HG03095 (cell line): ENCODE data around the gene ESRRB.

Experiments
- ATAC-seq: cut with Tn5 transposase; IDR thresholded peaks from one replicate; pipeline ENCODE4 v1.9.1; 2021; ENCODE audit warnings: moderate library complexity; ENCODE audit not compliant: unreplicated experiment

ESRRB gene

GRCh38 chr14:76491172-76491930, 115.4 kb downstream of the ESRRB start:
- ATAC-seq = no peak

- ATAC-seq = no peak
These were observed 120.0 kb downstream of the ESRRB start for GRCh38 chr14:76495983-76496382.

- ATAC-seq = no peak
These were observed 120.7 kb downstream of the ESRRB start for GRCh38 chr14:76496595-76496994.

GRCh38 chr14:76497550-76498462, 121.9 kb downstream of the ESRRB start:
- ATAC-seq = no peak

- no peak for ATAC-seq
These were observed 122.6 kb downstream of the ESRRB start for GRCh38 chr14:76498463-76498935.

GRCh38 chr14:76498976-76499375, 123.0 kb downstream of the ESRRB start:
- no peak for ATAC-seq

DNA sequence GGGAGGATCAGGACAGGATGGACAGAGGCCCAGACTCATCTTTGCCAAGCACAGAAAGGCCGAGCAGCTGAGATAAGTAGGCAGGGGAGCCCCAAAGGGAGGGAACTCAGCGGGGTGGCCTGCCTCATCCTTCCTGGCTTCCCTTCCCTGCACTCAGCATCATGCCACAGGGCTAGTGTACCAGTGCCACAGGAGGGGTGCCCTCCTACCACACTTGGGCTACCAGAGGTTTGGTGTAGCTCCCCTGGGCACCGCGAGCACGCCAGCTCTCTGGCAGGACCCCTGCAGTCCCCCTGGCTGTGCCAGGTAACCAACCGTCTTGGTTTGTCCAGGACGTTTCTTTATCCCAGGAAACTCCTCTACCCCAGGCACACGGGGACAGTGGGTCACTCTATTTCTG, 123.5 kb downstream of the ESRRB start:
- ATAC-seq = no peak

- no peak for ATAC-seq
These were observed 124.1 kb downstream of the ESRRB start for GRCh38 chr14:76500011-76500410.

GRCh38 chr14:76500480-76500879, 124.5 kb downstream of the ESRRB start:
- no peak for ATAC-seq

DNA sequence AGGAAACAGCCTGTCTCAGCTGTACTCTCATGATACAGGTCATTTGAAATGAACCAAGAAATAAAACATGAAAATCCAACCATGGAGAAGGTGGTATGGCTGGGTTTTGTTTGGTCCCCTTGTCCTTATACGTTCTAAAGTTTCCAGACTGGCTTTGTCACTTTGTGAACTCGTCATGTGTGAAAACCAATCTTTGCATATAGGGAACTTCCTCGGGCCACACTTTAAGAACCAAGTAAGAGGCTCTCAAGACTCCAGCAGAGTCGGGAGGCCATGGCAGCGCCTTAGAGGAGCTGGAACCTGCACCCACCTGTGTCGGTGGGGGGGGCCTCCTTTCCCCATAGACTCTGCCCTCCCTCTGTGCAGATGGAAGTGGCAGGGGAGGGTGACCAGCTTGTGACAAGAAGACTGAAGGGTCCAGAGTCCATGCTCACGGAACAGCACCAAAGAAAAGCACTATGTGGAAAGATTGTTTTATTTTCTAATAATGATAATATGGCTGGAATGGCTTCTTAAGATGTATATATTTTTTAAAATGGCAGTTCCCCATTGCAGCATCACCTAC, 125.3 kb downstream of the ESRRB start:
- ATAC-seq = no peak

GRCh38 chr14:76502219-76502618, 126.3 kb downstream of the ESRRB start:
- ATAC-seq = no peak

GRCh38 chr14:76502638-76503037, 126.7 kb downstream of the ESRRB start:
- no peak for ATAC-seq

- ATAC-seq = no peak
These were observed 133.4 kb downstream of the ESRRB start for GRCh38 chr14:76509311-76509710.

DNA sequence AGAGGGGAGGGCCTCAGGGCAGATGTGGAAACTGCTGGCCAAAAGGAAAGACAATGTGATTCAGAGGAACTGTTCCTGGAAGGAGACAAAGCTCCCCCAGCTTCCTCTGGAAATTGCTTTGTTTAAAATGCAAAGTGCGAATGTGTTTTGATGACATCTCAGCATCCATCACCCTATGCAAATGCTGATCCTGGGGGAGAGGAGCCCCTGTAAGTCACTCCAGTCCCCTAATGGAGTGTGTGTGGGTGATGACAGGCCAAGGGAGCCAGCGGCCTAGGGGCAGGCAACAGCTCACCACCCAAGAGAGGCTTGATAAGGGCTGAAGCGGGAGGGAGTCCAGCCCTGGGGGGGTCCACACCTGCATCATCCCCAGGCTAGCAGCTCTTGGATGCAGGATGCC, 134.2 kb downstream of the ESRRB start:
- no peak for ATAC-seq

DNA sequence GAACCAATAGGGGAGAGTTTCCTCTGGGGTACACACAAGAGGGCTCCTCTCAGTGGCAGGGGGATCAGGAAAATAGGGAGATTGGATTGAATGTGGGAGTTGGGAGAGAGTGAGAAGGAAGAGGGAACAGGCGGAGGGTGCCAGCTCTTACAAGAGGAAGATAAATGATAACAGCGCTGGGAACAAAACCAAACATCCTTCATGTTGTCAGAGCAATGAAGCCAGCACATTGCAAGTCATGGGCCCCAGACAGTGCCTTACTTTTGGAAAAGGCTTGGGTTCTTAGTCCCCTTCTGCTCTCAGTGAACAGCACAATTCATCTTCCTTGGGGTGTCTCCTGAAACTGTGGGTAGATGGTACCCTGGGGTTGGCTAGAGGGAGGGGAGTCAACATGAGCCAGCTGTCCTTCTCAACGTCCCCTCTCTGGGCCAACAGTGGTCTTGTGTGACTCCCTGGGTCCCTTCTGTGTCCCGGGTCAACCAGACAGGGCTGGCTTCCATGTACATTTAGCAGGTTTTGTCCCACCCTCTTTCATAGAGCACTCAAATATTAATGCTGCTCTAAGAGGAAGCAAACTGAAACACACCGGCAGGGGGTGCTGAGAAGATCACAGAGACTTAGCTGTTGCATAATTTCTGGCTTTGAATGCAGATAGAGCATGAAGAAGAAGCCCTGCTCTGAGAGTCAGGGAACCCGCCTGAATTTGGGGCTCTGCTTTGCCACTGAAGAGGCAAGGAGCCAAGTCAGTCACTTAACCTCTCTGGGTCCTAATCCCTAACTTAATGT, 138.5 kb downstream of the ESRRB start:
- ATAC-seq = no peak

GRCh38 chr14:76516884-76517283, 140.9 kb downstream of the ESRRB start:
- ATAC-seq = no peak

GRCh38 chr14:76518366-76518765, 142.4 kb downstream of the ESRRB start:
- ATAC-seq = no peak

DNA sequence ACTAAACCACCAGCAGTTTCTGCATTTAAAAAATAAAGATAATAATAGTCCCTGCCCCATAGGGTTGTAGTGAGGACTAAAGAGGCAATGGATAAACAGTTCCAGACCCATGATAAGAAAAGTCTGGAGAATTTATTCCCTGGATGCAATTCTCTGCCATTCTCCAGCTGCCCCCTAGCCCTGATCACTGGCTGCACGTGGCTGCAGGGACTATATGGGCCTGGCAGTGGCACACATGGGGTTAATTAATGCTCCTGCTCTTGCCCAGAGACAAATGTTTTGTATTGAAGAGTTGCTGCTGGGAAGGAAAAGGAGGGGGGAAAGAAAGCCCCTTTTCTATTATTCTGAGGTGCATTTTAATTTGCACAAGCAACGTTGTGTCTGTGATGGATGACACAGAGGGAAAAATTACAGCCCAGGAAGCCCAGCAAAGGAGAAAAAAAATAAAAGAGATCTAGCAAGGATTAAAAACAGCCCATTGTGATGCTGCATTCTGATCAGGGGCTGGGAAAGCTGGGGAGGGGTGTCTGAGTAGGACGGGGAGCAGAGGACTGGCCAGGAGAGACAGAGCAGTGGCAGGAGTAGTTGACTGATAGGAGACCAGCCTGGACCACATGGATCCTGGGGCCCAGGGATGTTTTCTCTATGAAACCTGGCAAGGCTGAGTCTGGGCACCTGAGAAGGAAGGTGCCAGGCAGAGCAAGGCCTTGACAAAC, 149.3 kb downstream of the ESRRB start:
- ATAC-seq = no peak

- ATAC-seq = no peak
These were observed 155.1 kb downstream of the ESRRB start for GRCh38 chr14:76531085-76531484.

DNA sequence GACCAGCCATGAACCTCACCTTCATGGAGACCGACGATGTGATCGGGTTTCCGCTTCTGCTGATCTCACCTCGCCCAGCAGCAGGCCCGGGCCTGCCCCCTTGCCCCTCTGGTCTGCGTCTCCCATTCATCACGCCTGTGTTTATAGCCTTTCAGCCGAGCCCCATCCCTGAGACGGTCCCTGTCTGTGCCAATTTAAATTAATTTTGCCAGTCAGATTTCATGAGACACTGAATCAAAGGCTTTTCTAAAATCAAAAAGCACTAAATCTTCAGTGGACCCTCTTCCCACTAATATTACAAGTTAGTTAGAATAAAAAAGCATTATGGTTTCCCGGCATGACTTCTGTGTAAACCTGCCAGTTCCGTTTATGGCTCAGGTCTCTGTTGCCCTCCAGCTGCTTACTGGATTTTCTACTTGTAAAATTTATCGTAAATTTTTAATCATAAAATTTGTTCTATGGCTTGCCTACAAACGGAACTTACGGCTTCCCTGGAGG, 155.9 kb downstream of the ESRRB start:
- no peak for ATAC-seq
